Choroid plexus epithelial cell (primary cell): Measurements from ENCODE around the gene TSHZ3.
A peak's percentile ranks its signal among the peaks of the same experiment; 100 is the strongest.

Experiments
- DNase-seq: peaks from one replicate; pipeline ENCODE4 v3.0.0-alpha.2; 2010; ENCODE audit warnings: low read depth
- H3K4me3 ChIP-seq: 2 replicates; pipeline ENCODE4 v1.5.1; 2011; ENCODE audit warnings: low read depth, mild to moderate bottlenecking, control low read depth, low read length, moderate library complexity
- TF ChIP-seq, protein P1 (sequence below): conservative IDR thresholded peaks from 2 replicates; pipeline ENCODE4 v1.5.1; 2011; ENCODE audit warnings: low read depth, mild to moderate bottlenecking, control low read depth, inconsistent platforms, low read length, moderate library complexity

Gene TSHZ3

DNA sequence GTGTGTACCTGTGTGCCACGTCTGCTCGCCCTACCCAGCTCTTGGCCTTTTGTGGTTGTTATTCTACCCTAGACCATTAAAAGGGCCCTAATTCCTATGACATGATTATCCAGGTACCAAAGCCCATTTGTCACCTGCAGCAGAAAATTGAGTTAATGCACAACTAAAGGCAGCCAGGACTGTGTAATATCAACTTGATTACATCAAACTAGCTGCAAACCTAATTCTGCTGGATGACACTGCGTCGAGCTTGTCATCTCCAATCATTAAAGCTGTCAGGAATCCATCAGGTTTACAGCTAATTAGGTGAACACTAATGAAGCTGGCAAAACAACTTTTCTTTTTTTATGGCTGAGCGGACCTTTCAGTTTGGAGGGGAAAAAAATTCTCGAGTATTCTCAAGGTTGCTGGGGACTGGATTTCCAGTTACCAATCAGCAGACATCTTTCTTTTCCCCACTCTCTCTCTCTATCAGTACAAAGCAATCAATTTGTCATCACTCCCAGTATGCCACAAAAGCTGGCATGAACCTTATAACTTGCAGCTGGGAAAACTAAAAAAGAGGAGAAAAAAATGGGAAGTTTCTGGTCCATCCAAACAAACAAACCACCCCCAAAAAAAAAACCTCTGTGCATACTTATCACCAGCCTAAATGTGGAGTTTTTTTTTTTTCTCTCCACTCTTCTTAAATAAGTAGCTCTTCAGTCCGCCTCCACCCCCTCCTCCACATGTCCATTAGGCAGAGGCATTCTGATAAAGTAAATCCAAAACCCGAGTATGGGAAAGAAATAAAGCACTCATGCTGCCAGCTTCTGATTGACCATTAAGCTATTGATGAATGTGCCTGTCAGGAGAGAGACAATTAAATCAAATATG is 2.8 kb downstream of the TSHZ3 start:
- no peak overlapping the region for H3K4me3 ChIP-seq
- TF ChIP-seq, protein P1, sequence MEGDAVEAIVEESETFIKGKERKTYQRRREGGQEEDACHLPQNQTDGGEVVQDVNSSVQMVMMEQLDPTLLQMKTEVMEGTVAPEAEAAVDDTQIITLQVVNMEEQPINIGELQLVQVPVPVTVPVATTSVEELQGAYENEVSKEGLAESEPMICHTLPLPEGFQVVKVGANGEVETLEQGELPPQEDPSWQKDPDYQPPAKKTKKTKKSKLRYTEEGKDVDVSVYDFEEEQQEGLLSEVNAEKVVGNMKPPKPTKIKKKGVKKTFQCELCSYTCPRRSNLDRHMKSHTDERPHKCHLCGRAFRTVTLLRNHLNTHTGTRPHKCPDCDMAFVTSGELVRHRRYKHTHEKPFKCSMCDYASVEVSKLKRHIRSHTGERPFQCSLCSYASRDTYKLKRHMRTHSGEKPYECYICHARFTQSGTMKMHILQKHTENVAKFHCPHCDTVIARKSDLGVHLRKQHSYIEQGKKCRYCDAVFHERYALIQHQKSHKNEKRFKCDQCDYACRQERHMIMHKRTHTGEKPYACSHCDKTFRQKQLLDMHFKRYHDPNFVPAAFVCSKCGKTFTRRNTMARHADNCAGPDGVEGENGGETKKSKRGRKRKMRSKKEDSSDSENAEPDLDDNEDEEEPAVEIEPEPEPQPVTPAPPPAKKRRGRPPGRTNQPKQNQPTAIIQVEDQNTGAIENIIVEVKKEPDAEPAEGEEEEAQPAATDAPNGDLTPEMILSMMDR: no peak
- DNase-seq: no peak

DNA sequence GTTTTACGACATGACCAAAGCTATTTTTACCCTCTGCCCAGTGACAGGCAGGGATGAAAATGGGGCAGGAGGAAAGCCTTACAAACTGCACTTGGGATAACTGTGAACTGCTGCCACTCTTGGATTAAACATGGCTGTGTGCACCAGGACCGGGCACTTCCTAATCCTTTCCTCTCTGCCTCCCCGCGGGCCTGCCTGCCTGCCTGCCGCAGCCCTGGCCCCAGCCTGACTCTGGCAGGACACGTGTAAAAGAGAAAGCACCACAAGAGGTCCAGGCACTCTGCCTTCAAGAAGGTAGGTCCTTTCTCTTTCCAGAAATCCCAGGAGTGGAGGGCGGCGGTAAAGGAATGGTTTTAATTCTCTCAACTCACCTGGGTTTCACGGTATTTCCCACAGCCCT is 4.8 kb downstream of the TSHZ3 start:
- peak; percentile 22 for DNase-seq
- TF ChIP-seq, protein P1: no peak
- no peak overlapping the region for H3K4me3 ChIP-seq

DNA sequence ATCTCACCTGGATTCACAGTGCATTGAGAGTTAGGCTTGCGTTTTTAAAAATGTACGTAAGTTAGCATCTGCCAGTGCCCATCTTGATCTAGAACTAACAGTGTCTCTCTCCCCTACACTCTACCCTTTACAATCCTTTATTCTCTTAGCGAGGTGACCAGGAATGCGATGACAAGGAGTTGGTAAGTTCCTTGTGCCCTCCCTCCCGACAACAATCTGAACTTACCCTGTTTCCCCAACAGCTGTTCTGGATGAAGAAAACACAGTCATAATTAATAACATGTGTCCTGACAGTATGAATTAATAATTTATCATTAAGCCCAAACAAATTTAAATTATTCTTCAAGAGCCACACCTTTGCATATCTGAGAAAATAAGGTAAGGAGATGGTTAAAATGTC is 6.3 kb downstream of the TSHZ3 start:
- DNase-seq: no peak
- H3K4me3 ChIP-seq: no peak overlapping the region
- TF ChIP-seq, protein P1: no peak

DNA sequence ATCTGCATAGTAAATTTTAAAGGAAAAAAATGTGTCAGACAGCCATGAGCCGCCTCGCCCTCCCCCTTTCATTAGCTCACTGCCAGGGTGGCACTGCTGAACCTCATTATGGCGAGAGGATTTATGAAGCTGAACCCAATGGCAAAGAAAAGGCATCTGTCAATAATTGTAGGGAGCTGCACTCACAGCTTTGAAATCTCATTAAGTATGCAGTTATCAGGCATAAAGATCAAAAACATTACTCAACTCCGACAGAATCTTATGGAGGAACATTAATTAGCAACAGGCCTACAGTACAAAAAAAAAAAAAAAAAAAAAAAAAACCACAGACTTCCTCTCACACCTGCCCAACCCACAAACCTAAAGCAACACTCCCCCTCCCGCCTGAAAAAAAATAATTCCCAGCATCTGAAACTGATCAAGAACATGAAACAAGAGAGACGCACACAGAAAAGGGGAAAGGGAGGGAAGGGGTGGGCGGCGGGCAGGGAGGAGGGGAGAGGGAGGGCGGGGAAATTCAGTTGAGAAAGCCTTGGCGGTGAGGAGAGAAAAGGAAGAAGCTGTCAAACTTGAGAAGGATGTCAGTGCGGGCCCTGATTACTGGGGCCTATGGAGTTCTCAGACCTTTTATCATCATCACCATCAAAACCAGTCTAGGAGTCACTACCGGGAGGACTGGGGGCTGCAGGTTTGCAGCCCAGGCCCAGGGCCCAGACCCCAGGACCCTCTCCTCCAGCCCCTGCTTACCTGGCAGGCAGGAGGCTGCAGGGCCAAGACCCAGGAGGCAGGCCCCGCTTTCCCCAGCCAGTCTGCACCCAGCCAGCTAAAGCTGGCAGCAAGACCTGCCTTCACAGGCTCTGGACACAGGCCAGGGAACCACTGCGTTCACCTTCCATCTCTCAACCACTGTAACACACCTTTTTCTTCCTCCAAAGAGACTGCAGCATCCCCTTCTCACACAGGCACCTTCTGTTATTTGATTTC is 8.9 kb downstream of the TSHZ3 start:
- peak; percentile 35 for DNase-seq
- no peak overlapping the region for H3K4me3 ChIP-seq
- TF ChIP-seq, protein P1: no peak

DNA sequence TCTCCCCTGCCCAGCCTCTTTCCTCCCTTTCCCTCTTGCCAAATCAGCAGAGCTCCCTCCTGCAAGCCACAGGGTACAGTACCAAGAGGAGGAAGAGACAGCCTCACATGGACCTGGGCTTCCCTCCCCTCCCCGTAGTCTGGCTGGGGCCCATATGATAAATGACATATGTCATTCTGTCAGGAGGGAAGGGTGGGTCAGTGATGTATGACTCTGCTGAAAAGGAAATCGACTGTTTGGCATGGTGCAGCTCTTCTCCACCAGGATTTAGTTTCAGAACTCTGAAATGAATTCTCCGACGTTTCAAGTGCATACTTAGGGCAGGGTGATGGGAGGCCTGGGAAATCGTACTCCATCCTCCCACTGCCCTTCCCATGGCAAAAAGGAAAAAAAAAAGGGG is 9.8 kb downstream of the TSHZ3 start:
- DNase-seq: no peak
- TF ChIP-seq, protein P1: no peak
- H3K4me3 ChIP-seq: no peak overlapping the region

DNA sequence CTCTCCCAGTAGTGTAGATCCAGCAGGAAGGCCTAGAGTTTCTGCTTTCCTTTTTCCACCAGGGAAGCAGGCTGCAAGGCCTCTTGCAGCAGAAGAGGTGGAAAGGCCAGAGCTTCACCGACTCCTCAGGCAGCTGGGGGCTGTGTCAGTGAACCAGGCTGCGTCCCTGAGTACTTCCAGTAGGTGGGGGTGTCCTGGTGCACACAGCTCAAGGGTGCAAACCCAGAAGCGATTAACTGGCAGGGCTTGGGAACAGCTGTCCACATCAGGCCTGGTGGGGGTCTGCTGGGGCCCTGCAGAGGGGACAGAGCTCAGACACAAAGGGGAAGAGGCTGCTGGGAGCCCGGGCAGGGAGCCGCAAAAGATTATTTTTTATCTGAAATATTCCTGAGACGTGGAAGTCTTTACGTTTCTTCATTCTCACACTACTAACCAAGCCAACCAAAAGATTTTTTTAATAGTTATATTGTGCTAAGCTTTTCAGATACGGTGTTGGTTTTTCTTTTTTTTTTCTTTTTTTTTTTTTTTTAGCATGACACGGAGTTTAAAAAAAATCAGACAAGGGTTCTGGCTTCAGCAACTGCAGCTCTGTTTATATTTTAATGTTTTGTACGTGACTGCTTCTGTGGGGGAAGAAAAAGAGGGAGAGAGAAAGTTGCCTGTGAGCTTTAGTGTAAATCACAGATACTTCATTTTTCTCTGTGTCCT is 11.0 kb downstream of the TSHZ3 start:
- peak overlapping the region; percentile 14 for H3K4me3 ChIP-seq
- DNase-seq: peak; percentile 92
- TF ChIP-seq, protein P1: peak; percentile 89
